HG03457 (cell line): ENCODE measurements around the gene TRIB2.

Experiments
- ATAC-seq: cut with Tn5 transposase; IDR thresholded peaks from one replicate; pipeline ENCODE4 v1.9.1; 2021; ENCODE audit warnings: moderate number of reproducible peaks; ENCODE audit not compliant: unreplicated experiment

TRIB2 gene

DNA sequence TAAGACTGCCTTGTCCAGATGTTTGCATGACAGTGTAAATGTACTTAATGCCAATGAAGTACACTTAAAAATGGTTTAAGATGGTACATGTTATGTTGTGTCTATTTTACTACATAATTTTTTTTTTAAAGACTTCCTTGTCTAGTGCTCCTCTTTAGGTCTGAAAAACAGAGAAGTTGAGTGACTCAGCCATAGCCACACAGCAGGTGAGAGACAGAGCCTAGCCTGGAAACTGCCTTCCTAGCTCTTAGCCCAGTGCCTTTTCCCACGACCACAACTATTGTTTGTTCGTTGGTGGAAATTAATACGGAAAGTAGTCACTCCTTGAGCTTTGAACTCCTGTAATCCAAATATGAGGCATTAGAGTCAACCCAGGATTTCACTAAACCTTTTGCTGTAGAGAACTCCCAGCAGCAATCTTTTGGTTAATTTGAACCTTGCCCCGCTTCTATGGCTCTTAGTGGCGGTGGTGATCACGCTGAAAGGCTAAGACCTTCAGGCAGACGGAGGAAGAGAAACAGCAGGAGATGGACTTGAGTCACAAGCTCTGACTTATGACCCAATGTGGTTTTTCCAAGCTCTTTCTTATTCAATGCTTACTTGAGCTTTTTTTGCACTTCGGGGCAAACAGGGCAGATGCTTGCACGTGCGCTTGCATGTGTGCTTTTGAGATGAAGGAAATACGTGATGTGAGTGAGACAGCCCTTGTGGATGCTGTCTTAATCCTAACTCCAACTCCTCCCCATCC lies 21.2 kb downstream of the TRIB2 start:
- no peak for ATAC-seq

DNA sequence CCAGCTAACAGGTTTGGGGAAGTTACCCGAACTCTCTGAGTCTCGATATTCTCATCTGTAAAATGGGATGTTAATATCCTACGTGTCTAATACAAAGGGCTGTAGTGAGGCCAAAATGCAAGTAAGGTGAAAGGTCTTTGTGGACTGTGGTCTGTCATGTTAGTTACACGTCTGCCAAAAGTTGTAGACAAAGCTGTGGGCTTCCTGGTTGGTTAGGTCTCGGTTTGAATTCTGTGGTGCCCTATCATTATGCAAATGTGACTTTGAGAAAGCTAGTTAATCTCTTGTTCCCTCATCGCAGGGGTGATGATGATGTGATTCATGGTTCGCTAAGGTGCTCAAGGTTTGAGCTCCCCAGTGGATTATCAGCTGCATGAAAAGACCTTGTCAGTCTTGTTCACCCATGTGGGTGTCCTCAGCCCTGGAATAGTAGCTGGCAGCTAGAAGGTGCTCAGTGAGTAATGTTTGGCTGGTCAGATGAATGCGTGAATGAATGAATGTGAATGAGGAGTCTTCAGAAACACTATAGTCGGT lies 23.1 kb downstream of the TRIB2 start:
- no peak for ATAC-seq

DNA sequence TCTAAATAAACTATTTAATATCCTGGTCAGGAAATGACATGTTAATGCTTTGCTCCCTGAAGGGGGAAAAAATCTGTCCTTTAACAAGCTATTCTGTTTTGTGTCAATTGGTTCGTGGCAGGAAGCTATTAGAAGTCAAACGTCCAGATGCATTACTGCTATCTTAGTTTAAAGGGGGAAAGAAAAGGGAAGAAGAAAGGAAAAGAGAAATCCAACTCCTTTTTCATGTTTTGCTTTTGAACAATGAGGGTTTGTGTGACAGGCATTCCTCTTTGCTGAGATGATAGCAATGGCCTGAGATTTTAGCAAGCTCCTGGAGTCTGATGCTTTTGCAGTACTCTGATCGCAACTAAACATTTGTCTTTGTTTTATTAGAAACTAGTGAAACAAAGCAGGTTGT lies 24.6 kb downstream of the TRIB2 start:
- ATAC-seq = no peak

DNA sequence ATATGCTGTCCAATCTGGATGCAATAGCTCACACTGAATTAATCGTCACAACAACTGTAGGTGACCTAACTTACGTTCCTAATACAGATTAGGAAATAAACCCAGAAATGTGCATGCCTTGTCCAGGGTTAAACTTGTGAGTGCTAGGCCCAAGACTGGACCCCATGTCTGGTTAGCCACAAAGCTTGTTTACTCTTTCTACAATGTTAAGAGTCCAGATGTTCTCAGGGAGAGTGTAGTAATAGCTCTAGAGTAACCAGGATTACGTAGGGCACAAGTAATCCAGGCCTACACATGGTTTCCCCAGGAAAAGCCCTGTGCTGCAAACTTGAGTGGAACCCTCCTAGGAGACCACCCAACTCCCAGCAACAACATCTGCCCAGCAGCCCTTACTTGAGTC lies 26.2 kb downstream of the TRIB2 start:
- no peak for ATAC-seq

GRCh38 chr2:12750166-12750905 lies 33.6 kb downstream of the TRIB2 start:
- ATAC-seq = no peak

DNA sequence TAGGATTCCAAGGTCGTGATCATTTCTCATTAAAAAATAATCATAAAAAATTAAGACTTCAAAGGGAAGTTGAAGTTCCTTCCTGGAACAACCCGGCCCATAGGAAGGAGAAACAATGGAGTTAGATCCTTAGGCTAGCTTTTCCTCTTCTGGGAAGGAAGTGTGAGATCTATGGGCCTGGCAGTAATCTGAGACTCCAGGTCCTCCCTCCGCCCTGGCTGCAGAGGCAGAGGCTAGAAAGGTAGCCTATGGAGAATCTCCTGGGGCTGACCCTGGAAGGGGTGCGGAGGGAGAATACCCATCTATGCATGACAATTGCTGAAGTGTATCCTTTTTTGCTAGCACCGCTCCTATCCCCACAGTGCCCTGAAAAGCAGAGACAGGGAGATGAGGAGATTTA lies 37.9 kb downstream of the TRIB2 start:
- no peak for ATAC-seq

- no peak for ATAC-seq
Measured at GRCh38 chr2:12755384-12755783, 38.6 kb downstream of the TRIB2 start.

DNA sequence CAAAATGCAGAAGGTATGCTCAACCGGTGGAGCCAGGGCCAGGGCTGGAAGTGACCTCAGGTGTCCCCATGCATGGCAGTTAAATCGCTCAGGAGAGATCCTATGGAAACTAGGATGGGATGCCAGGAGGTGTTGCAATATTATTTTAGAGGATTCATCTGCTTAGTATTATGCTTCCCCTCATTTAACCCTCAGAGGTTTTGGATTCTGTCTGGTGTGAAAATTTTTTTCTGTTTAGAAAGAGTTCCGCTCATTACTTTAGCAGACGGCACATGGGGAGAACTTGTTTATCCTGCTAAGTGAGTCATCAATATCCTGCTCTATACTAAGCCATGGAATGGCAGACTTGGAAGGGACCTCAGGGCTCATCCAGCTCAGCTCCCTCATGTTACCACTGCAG lies 42.5 kb downstream of the TRIB2 start:
- no peak for ATAC-seq

DNA sequence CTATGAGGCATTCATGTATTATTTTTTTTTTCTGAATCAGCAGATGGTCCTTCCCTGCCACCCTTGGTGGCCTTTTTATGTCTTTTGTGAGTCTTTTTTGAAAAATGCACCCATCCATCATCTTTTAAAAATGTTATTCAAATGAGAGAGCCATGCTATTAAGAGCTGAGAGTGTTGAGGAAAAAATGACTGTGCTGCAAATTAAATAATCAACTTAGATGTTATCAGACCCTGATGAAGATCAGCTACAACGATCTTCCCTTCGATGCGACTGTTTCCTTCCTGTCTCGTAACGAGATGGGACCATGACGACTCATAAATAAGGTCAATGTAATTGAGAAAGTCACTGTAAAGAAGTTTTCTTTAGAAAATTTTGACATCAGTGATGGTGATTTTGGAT lies 44.4 kb downstream of the TRIB2 start:
- ATAC-seq = no peak

- no peak for ATAC-seq
Measured at GRCh38 chr2:12762337-12762736, 45.6 kb downstream of the TRIB2 start.

GRCh38 chr2:12762976-12763375 lies 46.2 kb downstream of the TRIB2 start:
- ATAC-seq = no peak

- no peak for ATAC-seq
Measured at GRCh38 chr2:12763486-12763885, 46.8 kb downstream of the TRIB2 start.

GRCh38 chr2:12764075-12764730 lies 47.5 kb downstream of the TRIB2 start:
- ATAC-seq = no peak

DNA sequence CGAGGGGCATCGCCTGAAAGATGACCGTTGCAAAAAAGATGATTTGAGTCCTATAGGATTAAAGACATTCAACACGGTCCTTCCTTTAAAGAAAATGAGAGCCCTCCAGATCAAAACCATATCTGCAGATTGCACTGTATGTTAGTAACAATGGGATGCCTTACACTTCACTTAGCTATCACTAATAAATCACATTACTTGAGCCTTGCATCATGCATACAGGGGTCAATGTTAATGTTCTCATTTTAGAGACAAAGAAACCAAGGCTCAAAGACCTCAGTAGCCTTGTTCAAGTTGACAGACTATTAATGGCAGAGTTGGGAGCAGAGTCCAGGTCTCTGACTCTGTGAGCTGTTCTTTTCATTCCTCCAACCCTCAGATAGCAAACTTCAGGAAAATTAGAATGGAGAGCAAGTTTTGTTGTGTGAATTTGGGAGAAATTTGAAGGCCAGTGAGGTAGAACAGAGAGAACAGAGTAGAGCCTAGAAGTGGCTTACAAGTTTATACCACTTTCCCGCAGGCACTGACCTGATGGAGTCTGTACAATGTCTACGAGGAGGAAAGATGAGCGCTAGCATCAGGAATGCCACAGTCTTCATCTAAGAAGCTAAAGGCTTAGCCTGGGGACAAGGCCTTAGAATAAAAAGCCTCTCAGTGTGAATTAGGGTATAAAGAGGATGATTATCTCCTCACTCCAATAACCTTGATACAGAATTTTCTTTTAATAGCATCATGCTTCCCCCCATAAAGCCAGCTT lies 48.3 kb downstream of the TRIB2 start:
- no peak for ATAC-seq

- no peak for ATAC-seq
Measured at GRCh38 chr2:12766421-12766879, 49.7 kb downstream of the TRIB2 start.

DNA sequence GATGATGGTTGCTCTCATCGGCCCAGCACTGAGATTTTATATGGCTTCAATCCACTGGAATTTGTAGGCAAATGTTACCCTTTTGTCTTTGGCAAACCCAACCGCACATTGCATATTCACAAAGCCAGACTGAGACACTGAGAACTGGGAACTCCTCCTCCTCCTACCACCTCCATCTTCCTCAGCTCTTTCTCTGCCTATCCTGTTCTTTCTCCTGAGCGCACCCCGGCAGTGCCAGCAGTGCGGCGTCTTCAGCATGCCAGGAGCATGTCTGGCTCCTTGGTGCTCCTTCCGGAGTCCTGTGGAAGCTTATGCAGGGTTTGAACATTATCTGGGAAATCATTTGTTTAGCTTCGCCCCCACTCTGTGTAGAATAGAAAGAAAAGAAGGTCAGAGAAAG lies 50.8 kb downstream of the TRIB2 start:
- no peak for ATAC-seq

GRCh38 chr2:12767996-12768624 lies 51.4 kb downstream of the TRIB2 start:
- no peak for ATAC-seq

- no peak for ATAC-seq
Measured at GRCh38 chr2:12769492-12770105, 52.9 kb downstream of the TRIB2 start.

DNA sequence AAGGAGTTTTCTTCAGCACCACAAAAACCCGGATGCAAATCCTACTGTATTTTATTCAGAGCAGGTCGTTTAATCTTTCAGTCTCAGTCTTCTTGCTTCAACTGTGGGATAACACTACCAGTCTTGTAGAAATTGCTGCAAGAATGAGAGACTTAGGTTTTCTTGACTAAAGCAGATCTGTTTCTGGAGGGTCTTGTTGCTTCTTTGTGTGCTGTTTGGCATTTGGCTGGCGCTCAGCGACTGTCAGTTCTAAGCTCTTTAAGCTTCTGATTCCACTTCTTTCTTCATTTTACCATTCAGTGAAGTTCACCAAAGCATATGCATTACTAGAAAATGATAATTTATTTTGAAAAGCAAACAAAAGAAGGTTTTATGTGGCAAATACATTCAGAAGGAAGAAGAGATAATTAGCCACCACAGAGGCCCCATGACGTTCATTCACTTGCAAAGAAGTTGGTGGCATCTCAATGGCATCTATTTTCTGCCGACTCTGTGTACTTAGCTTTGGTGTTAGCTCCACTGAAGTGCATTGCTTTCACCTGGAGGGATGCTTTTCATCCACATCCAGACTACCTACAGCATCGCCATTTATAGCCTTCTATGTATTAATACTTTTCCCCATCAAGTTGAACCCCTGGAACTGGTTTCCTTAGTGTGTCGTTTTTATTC lies 53.7 kb downstream of the TRIB2 start:
- ATAC-seq = no peak

DNA sequence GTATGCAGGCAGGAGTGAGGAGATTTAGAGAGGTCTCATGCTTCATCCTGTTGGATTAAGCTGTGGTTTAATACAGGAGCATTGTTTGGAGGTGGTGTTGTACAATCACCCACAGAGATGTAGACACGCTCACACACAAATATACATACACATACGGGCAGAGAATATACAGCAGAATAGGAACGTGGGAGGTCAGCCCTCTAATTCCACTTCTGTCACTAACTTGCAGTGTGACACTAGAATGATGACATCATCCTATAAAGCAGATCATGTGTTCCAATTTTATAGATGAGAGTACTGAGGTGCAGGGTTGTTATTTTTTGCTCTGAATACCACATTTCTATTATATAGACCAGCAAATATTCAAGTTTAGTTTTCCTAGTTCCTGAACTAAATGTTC lies 54.4 kb downstream of the TRIB2 start:
- no peak for ATAC-seq
